ENCODE measurements around the gene TREH.
"Not testable (repeated sequence)": the region's sequence is repeated elsewhere in the genome, so short reads cannot be mapped to it uniquely, and the experiment has no call there.

Gene TREH

DNA sequence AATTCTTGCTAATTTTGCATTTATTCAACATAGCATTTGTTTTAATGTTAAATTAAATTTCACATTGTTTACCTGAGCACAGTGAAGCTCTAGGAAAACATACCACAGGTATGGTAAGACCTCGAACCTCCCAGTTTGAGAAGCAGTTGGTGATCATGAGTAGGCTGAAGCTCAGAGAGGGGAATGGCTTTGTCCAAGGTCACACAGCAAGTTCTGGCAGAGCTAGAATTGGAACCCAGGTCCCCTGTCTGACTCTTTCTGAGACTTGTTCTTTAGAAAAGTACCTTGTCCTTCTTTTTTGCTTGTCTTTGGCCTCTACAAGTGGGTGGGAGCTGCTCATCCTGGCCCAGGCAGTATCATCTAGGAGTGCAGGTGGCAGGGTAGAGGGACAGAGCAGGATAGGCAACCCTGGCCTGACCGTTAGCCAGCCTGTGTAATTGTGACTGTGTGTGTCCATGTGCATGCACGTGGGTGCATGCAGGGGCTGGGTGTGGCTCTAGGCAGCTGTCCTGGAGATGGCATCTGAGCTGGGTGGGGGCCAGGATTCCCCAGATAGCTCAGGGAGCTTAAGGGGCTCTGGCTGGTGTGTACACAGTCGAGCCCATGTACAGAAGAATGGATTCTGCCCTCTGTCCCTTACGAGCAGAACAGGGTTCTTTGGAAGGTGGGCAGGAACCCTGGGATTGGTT is 50.4 kb downstream of the TREH start:
- DNase-seq (ENCODE audit: low spot score) = no peak

DNA sequence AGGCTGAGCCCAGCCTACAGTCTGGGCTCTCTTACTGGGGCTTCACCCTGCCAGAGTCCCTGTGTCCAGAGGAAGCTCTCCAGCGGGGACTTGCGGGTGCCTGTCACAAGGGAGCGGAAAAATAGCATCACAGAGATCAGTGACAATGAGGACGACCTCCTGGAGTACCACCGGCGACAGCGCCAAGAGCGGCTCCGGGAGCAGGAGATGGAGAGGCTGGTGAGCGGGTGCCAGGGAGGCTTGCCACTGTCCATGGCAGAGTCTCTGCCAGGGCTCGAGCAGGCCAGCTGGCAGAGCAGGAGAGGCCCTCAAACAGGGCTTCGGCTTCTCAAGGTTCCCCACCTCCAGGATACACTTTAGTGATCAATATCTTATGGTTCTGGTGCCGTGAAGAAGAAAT is 51.0 kb downstream of the TREH start:
- peak; percentile 80 for DNase-seq (ENCODE audit: low spot score)

DNA sequence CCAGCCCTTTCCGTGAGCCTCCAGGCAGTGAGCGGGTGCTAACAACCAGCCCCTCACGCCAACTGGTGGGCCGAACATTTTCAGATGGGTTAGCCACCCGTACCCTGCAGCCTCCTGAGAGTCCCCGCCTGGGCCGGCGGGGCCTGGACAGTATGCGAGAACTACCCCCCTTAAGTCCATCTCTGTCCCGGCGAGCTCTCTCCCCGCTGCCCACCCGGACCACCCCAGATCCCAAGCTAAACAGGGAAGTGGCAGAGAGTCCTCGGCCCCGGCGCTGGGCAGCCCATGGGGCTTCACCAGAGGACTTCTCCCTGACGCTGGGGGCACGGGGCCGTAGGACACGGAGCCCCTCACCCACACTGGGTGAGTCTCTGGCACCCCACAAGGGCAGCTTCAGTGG is 51.4 kb downstream of the TREH start:
- DNase-seq (ENCODE audit: low spot score) = no peak

DNA sequence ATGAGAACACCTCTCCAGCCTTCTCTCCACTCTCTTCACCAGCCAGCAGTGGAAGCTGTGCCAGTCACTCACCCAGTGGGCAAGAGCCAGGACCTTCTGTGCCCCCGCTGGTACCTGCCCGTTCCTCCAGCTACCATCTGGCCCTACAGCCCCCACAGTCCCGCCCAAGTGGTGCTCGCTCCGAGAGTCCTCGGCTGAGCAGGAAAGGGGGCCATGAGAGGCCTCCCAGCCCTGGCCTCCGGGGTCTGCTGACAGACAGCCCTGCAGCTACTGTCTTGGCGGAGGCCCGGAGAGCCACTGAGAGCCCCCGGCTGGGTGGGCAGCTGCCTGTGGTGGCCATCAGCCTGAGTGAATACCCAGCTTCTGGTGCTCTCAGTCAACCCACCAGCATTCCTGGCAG is 51.9 kb downstream of the TREH start:
- no peak for DNase-seq (ENCODE audit: low spot score)

DNA sequence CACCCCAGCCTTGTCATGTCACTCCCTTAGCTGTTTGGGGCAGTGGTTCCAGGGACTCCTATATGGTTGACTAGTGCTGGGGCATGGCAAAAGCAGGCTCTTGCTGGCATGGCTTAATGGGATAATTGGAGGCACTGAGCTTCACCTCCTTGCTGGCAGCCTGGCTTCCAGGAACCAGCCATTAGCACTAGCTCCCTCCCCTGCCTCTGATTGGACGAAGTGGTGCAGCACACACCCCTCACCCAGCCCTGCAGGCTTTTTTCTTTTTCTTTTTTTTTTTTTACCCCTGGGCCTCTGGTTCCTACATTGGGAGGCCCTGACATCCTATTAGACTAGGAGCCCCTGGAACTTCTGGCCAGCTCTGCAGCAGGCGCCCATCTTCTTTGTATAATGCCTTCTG is 53.5 kb downstream of the TREH start:
- no peak for DNase-seq (ENCODE audit: low spot score)

DNA sequence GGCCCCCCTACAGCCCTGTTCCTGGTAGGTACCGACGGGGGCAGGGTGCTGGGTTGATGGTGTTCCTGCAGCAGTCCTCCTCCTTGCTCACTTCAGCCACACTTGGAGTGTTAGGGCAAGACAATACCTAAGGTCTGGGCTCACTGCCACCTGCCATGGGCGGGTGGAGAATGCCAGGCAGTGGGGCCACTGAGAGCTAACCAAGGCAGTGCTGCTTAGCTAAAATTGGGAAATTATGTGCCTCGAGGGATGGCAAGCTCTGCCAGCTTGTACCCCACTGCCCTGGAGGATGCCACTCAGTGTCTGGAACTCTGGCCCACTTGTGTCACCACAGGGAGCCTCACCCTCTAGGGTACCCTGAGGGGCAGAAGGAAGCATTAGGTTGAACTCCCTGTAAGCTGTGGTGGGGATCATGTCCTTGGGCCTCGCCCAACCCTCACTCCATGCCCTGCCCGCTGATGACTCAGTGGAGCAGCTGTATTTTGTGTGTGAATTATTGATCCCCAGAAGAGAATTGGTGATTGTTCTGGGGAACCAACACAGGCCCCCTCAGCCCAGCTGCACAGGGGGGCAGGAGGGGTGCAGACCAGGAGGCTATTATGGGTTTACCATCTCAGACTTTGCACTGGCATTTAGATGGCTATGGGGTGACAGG is 54.3 kb downstream of the TREH start:
- peak; percentile 58 for DNase-seq (ENCODE audit: low spot score)

DNA sequence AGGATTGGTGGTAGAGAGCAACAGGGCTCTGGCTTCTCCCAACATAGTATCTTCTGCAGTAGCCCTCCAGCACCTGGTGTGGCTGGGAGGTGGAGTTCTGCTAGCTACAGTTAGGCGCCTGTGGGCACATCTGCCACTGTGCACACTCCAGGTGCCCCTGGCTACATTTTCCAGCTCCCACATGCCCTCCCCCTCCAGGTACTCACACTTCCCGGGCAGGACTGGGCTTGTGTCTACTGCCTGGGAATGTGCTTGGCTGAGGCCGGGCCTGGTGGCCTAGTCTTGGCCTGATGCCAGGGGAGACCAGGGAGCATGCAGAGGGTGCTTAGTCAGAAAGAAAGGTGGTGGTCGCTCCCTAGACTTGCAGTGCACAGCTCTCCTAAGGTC is 56.2 kb downstream of the TREH start:
- no peak for DNase-seq (ENCODE audit: low spot score)

DNA sequence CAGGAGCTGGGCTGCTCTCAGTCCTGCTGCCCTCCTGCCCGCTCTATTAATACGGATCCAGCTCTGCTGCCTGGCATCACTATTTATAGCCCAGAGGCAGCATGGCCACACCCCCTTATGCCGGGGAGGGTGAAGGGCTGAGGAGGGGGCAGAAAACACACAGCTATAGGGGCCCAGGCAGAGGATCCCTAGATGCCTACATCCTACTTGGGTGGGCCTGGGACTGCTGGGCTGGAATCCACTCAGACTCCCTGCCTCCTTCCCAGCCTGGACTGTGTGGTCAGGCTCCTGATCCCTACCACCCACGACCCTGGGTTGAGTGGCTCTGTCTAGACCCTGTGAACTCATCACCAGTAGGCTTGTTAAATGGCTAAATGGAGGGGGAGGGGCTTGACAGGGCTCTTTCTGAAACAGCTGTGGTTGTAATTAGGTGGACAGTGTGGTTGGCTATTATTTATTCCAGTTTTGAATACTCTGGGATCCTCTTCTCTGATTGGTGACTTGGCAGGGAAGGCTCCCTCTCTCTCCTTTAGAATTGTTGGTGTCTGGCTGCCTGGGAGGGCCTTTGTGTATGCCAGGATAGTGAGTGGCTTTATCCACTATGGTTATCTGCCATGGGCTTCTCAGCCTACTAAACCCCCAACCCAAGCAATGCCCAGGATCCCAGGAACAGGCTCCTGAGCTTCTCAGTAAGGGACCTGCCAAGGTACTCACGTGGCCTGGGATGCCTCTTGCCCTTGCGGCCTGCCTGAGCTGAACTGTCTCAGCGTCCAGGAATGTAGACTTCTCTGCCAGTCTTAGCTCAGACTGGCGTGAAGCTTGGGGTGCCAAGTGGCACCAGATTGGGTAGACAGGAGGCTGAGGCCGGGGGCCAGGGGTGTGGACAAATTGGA is 56.8 kb downstream of the TREH start:
- peak; percentile 67 for DNase-seq (ENCODE audit: low spot score)

DNA sequence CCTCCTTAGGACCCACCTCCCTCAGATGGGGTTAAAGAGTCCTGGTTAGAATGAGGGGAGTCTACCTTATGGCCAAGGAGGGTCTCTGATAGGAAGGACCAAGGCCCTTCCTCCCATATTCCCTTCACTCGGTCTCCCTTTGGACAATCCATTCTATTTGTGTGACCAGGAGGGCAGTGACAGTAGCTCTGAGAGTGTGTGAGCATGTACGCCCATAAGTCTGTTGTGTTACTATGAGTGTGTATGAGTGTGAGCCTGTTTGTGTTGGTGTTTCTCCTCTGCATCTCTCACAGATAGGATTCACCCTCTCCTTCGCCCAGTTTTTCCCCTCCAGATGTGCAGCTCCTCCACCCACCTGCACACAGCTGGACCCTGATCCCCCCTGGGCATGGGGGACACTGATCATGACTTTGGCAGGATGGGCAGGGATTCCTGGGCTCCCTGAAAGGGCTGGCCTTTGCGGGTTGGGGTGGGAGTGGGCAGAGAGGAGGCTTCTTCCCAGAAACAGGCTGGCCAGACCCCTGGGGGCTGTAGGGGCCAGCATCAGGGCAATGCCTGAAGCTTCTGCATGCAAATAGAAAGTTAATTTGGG is 57.6 kb downstream of the TREH start:
- DNase-seq (ENCODE audit: low spot score) = no peak

DNA sequence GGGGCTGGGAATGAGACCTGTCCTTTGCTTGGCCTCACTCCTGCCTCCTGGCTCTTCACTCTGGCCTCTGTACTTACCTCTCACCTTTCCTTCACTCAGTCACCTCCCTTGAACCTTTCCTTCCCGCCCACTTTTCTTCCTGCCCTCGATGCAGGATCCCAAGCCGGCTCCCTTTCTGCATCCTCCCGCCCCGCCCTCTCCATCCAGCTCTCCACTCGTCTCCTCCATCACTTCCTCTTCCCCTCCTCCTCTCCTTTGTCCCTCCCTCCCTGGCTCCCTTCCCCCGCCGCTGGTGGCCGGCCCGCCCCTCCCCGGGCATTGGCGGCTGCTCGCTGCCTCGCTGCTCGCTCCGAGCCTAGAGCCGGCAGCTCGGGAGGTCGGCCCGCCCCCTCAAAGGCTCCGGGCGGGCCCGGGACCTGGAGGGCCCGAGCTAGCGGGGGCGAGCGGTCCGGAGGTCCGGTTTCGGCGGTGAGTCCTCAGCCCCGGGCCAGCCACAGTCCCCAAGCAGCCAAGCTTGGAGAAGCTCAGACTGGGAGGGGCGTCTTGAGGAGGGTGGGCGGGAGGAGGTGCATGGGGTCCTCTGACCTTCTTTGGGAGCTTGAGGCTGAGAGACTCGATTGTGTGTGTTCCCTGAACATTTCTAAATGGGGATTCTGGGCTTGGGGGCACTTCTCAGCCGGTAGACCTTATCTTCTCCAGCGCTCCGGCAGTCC is 58.2 kb downstream of the TREH start:
- DNase-seq (ENCODE audit: low spot score) = peak; percentile 91

DNA sequence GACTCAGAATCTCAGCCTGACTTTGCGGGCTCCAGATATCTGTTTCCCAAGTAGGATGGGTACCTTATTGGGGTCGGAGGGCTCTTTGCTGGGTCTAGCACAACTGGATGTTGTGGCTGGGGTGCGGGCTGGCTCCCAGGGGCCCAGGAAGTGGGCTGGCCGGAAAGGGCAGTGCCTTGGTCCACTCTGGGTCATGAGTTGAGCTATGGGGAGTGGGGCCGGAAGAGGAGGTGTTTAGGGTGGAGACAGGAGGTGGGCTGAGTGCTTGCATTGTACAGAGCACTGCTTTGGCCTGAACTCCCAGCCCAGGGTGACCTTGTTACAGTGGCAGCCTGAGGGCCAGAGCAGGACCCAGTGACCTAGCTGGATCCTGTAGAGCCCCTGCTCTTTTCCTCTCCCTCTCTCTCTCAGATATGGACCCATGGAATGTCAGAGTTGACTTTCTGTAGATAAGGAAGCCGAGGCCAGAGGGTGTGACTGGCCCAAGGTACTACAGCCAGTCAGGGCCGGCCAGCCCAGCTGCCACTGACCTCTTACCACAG is 58.9 kb downstream of the TREH start:
- DNase-seq (ENCODE audit: low spot score) = no peak

DNA sequence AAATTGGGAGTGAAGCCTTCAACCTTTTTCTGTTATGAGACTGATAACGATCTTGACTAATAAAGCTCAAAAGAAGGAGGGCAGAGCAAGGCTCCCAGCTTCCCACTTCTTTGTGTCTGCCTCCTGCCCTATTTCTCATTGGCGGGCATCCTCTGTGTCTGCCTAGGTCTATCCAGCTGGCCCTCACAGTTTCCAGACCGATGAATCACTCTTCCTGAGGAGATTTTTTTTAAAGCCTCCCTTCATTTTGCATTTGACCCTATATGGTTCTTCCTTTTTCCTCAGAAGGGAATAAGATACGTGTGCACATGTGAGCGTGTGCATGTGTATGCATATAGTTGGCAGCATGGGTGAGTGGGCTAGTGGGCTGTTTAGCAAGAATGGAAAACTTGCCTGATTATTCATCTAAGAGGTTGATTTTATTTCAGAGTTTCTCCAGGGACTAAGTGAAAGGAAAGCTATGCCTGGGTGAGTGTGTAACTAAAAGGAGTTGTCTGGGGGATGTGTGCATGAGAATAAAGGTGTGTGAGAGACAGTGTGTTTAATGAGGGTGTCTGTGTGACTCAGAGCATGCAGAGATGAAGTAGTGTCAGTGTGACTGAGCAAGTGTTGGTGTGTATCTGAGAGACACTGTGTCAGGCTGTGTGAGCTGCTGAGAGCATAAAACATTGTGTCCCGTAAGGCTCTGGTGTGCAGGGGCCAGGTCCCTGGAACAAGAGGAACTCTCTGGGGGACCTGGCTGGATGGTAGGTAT is 59.8 kb downstream of the TREH start:
- no peak for DNase-seq (ENCODE audit: low spot score)

DNA sequence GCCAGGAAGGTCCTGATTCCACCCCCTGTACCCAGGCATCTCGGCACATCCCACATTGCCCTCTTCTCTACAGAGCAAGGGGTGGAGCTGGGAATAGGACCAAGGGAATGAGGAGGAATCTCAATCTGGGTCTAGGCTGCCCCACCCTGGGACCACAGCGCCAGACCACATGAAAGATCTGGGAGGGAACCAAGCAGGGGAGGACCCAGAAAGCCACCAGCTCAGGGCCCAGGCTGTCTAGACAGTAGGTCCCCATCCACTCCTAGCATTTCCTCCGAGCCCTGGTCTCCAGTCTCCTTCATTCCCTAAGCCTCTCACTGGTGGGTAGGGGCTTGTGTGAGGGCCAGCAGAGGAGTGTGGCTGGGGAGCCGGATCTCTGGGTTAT is 60.5 kb downstream of the TREH start:
- no peak for DNase-seq (ENCODE audit: low spot score)

DNA sequence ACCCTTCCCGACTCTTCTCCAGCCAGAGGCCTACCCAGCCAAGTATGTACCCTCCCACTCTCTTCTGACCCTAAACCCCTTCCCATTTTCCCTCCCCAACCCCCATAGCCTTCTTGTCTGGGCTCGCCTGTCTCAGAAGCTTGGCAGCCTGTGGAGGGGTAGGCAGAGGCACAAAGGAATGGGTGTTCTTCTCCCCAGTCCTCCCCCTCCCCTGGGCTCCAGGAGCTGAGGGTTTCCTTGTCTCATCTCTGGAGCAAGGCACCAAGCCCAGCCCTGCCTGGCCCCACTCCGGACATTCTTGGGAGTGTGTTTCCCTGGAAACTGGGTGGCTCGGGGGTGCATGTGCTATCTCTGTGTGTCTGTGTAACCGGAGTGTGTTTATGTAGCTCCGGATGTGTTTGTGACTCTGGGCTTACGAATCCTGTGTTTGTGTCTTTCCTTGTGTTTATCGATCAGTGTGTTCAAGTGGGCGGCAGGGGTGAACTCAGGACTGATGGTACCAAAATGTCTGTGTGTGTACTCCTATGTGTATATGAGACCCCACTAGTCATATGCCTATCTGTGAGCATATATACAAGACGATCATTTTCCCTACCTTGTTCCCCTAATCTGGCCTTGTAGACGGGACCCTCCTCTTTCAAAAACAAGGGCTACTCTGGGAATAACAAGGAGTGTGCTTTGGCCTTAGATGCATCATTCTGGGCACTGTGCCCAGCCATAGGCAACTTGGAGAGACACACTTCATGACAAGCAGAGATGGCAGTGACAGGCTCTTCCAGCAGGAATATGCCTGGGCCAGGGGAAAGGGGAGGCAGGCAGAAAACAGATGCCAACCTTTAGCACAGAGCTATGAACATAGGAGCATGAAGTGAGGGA is 61.1 kb downstream of the TREH start:
- DNase-seq (ENCODE audit: low spot score) = peak; percentile 93

DNA sequence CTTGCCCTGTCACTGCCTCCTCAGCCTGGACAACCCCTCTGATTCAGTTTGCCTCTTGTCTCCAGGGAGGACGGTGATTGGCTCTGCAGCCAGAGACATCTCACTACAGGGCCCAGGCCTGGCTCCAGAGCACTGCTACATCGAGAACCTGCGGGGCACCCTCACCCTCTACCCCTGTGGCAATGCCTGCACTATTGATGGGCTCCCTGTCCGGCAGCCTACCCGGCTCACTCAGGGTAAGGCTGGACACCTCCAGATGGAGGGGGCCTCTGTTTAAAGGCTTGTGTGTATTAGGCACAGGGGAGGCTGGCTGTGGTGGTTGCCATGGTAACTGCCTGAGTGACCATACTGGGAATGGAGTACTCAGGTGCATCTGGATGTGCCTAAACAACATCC is 63.5 kb downstream of the TREH start:
- DNase-seq (ENCODE audit: low spot score) = no peak

DNA sequence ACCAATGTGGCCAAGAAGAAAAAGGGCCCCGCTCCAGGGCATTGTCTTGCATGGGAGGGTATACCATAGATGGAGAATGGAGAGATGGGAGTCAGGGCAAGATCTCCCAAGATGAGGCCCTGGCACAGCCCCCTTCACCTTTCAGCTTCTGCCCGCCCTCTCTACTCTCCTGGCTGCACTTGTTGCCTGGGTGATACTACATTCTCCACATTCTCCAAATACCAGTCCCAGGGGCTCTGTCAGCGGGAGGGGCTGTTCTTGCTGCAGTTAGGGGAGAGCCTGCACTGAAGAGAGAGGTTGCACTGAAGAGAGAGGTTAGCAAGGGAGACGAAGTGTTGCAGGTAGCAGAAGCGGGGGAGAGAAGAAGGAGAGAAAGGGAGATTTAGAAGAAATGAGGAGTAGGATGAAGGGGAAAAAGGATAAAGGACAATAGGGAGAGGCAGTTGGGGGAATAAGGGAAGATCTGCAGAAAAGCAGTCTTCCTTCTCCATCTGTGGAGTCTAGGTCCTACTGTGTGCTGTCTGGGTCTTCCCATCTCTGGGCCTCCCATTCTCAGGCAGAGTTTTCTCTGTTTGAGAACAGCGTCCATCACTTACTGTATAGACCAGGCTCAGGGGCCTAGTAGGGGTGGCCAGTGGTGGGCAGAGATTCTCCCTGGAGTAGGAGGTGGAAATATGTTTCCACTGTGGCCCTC is 64.0 kb downstream of the TREH start:
- DNase-seq (ENCODE audit: low spot score) = no peak

DNA sequence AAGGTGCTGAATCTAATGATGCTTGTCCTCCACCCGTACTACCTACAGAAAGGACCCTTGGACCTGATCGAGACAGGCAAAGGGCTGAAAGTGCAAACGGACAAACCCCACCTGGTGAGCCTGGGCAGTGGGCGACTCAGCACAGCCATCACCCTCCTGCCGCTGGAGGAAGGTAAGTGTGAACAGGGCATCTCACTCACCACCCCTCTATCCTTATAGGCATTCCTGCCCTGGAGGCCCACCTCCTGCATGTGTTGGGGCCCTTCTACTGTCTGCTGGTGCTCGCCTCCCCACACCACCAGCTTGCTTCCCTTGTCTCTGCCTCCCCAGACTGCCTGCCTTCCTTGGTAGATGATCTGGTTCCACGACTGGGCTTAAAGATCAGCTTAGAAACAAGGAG is 64.9 kb downstream of the TREH start:
- DNase-seq (ENCODE audit: low spot score) = no peak

DNA sequence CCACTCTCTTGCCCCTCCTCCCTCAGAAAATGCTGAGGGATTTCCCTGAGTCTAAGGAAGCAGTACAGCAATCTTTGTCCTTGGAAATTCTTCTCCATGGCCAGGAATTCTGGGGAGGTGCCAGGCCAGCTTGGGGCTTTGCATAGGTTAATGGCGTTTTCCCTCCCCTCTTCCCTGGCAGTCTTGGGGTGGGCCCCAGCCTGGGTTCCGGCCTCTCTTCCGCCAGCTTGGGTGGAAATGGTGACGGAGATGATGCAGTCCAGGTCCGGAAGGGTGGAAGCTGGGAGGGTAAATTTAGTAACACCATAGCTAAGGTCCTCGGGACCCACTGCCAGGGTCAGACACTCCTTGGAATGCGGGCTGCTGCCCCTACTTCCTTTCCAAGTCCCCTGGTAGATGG is 67.1 kb downstream of the TREH start:
- DNase-seq (ENCODE audit: low spot score) = no peak

DNA sequence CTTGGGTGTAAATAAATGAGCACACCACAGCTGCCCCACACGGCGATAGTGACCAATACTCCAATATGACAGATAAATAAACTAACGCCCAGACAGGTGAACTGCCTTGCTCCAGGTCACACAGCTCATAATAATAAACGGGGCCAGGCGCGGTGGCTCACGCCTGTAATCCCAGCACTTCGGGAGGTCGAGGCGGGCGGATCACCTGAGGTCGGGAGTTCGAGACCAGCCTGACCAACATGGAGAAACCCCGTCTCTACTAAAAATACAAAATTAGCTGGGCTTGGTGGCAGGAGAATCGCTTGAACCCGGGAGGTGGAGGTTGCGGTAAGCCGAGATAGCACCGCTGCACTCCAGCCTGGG is 68.0 kb downstream of the TREH start:
- not testable (repeated sequence) for DNase-seq (ENCODE audit: low spot score)

Measured in globus pallidus (tissue), 1 donor.